SKM-1 (cell line): ENCODE results near the gene SH3RF1.
"Not testable (repeated sequence)": the region's sequence is repeated elsewhere in the genome, so short reads cannot be mapped to it uniquely, and the experiment has no call there.

Experiments
- DNase-seq: peaks from one replicate; lab custom pipeline; 2025; ENCODE audit not compliant: unreplicated experiment; lab: John Stamatoyannopoulos, UW

SH3RF1 gene

DNA sequence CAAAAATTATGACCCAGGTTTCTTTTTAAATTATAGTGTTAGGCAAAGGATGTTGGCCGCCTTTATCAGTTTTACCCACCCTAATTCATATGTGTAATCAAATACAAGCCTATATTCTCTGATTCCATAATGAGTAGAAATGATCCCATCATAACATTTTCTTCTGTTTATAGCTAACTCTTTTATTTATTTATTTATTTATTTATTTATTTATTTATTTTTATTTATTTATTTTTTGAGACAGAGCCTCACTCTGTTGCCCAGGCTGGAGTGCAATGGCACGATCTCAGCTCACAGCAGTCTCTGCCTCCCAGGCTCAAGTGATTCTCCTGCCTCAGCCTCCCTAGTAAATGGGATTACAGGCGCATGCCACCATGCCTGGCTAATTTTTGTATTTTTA is 7.1 kb upstream of the SH3RF1 start:
- not testable (repeated sequence) for DNase-seq

DNA sequence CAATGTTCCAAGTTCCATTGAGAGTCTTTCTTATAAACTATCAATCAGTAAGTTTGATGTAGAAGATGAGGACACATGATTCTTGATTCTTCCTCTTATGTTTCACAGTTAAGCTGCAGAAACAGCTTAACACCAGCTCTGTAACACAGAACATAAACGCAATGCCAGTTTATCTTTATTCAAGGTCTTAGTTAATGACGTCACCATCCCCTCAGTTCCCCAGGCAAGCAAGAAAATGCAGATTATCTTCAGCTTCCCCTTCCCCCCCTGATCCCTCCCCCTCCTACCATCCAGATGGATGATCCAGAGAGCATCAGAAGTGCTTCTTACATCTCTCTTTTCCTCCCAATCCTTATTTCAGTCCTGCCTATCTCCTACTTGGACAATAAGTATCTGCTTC is 4.4 kb upstream of the SH3RF1 start:
- DNase-seq, result no peak

DNA sequence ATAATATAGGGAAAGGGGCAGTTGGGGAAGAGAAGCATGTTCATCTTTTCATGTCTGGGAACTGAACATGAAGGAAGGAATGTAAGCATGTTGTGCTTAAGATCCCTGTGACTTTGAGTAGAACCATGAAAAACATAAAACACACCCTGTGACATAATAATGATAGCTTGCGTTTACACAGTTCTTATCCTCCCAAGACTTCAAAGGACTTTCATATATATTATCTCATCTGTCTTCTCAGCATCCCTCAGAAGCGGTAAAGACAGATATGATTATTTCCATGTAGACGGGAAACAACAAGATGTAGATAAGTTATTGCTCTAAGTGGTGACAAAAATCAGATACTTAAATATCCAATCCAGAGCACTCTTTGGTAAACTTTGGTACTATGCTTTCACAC is 3.3 kb upstream of the SH3RF1 start:
- DNase-seq, result no peak

DNA sequence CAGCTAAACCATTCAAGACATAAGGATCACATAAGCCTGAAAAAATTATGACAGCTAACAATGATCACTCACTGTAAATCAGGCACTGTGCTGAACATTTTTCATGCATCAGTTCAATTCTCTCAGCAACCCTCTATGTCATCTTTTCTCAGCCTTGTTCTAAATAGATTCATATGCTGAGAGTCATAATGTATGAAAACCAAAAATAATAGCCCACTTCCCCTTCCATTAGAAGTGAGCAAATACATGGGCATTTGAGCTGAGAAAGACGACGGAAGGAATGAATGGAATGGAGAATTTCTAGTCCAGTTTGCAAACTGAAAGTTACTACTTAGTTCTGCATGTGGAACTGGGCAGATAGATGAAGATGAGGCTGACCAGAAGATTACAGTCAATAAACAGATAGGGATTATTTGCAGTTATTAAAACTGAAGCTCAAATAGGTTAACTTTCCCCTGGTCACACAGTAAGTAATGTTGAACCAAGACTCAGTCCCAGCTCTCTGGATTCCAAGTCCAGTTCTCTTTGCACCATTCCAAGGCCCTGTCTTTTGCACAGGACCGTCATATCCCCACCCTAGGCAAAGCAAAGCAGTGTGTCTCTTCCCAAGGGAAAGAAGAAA is 1.6 kb upstream of the SH3RF1 start:
- DNase-seq, result no peak

DNA sequence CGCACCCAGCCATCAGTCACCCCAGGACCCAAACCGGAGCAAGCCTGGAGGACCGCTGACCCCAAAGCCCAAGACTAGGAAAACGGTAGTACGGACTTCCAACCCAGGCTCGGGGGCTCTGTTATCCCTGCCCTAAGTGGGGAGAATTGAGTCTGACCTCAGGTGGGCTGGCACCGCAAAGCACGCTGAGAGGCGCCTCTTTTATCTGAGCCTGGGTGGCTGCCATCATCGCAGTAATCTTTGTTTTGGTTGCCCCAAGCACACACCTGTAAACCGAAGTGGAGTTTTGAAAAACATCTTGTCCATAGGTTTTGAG is 894 bp upstream of the SH3RF1 start:
- DNase-seq, result no peak

DNA sequence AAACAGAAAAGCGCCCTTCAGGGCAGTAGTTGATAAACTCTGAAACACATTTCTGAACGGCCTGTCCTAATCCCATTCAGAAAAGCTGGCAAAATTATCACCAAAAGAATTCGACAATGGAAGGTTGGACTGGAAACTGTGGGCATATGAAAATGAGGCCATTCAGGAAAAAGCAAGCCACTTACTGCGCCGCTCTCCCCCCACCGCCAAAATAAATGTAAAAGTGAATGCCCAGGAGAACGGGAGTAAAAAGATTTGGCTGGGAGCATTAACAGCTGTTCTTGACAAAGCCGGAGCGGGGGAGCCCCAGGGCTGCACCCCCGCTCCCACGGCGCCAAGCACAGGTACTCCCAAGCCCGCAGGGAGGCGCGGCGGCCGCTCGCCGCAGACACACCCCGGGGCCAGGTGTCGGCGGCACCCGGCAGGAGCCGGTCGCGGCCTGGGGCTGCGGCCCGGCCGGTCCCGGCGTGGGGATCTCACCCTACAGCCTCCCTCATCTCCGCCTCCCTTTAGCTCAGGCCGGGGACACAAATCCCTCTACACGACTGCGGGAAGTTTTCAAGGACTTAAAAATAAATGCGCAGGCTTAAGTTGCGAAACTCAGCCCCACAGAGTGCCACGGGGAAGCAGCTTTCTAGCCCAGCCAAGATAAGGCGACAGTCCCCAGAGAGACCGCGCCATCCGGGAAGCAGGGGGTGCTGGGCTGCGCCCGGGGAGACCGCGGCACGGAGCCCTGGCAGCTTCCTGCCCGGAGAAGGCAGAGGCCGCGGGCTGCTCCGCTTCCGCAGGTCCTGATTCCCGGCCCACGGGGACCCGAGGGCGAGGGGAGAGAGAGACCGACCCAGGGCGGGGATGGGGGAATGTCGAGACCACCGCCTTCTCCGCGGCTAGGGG is 593 bp downstream of the SH3RF1 start:
- DNase-seq, result no peak

DNA sequence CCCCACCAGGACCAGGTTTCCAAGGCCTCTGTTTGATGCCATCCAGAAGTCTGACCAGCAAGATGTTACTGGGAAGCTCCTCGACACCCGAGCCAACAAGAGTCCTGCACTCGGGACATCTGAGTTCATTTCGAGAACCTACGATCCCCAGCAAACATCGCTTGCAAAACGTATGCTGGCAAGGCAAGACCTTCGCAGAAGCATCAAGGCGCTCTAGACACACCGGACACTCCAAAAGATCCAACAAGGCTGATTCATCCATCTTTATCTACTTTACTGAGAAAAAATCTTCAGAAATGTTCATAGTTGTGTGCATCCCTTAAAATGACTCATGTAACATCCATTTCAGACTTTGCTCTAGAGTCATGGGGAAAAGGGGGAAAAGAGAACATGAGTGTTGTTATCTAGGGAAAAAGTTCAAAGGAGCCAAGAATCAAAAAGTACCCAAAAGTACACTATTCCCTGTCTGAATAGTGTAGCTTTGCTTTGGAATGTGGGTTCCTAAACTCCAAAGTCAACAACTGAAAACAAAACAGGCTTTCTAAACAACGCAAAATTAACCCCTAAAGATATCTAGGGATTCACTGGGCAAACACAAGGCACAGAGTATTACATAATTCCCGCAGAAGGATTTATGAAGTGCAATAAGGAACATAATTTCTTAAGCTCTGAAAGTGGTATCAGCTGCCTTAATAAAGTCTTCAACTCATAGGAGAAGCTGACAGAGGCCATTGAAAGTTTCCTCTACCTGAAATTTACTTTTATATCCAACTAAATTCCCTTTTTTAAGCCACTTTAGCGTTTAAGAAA is 1.6 kb downstream of the SH3RF1 start:
- DNase-seq, result no peak

DNA sequence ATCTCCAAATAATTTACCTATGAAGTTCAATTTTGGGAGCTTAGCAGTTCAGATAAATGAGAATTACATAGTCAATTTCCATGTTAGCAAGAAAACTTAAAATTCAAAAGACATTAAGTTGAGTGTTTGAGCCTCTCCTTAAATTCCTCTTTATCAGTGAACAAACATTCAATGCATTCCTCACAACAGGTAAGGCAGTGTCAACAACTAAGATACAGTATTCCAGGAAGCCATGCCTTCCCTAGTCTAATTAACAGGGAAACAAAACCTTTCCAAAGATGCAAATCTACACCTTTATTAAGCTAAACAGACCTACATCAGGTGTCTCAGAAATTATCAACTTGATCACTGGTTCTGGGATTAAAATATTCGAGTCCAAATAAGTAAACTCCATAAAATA is 3.7 kb downstream of the SH3RF1 start:
- no peak for DNase-seq

DNA sequence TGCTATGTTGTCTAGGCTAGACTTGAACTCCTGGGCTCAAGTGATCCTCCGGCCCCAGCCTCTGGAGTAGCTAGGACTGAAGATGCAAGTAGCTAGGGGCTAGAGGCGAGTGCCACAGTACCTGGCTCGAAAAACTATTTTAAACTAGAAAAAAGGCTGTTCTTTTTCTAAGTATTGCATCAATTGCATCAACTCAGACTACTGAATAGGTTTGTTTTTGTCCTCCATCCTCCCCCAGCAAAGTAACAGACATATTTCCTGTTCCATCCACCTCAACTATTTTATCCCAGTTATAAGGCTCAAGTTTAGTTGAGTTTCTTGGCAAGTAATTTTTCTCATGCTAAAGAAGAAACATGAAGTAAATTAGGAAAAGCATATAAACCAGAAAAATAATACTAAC is 4.1 kb downstream of the SH3RF1 start:
- no peak for DNase-seq

DNA sequence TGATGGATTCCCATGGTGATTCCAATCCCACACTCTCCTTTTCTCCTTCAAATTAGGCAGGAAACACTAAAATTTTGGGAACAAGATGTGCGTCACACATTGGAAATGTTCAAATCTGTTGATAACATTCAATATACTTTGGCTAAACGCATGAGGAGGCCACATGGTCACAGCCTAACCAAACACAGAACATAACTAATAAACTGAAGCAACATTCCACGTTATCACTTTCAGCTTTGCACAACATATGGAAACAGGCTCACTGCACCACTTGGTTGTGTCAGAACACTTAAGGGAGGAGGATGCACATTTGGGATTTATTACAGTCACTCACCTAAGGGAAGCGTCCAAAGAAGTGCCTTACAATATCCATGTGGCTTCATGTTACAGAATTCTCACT is 4.7 kb downstream of the SH3RF1 start:
- no peak for DNase-seq

DNA sequence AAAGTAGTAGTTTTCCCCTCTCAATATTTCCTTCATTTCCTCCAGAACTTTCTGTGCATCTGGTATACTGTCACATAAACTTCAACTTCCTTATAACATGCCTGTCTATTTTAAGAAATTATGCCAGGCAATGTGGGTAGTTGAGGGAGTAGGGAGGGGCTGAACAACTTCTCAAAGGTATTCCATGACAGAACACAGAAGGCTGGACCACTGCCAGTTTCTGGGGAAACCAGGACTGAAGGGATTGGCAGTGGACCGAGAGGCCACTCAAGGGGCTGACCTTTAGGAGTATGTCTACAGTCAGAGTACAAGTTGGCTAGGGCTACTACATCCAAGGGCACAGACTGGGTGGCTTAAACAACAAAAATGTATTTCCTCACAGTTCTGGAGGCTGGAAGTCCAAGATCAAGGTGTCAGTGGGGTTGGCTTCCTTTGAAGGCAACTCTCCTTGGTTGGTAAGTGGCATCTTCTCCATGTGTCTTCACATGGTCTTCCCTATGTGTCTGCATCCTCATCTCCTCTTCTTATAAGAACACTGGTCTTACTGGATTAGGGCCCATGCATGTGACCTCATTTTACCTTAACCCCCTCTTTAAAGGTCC is 6.9 kb downstream of the SH3RF1 start:
- DNase-seq, result no peak

DNA sequence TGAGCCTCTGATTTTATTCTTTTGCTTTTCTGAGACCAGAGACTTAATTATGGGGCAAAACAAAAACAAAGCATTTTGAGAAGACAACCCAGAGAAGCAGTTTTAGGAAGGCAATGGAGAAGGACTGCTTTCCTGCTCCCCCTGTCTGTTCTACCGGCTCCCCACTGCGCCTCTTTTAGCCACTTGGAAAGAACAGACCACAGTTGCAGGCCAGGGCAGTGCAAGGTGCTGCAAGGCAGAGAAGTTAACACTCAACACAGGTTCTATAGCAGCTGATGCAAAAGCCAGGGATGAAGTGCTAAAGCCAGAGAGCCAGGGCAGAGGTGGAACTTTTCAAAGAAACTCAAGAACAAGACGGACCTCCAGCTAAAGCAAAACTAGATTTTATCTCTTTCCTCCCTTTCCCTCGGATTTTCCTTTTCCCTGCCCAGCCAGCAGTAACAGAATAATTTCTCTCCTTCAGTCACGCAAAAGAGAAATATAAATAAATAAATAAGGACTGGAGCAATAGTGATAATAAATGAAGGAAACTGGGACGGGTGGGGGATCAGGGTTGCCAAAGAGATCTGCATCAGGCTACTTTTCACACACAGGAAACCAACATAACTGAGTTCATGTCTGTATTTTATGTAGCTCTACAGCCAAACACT is 10.4 kb downstream of the SH3RF1 start:
- DNase-seq, result no peak

DNA sequence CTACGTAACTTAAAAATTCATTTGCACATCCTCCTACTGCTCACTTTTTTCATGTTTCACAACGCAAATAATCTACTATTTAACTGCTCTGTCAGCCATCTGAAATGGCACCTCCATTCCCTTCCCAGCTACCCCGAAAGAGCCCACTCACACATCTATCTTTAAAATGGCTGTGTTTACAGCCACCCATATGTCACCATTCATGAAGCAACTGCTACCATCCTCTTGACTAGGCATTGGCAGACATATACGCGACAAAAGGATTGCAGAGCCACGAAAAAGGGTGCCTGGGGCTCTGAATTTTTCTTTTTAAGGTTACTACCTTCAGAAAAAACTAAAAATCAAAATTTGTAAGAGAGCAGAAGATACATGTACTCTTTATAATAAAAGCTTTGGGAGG is 11.5 kb downstream of the SH3RF1 start:
- no peak for DNase-seq

DNA sequence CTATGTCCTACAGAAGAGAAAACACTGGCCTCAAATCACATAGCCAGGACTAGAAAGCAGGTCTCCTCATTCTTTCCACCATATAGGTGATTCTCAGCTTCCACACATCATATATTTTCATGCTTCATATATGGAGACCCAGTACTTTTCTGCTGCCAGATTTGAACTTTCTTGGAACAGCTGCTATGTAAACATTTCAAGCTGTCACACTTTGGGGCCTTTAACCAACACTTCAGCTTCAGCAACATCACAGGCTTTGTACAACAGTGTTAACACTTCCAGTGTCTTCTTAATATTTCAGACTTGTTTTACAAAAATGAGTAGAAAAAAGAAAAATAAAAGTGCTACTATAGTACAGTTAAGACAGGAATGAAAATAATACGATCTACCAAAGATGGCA is 12.6 kb downstream of the SH3RF1 start:
- DNase-seq, result no peak

DNA sequence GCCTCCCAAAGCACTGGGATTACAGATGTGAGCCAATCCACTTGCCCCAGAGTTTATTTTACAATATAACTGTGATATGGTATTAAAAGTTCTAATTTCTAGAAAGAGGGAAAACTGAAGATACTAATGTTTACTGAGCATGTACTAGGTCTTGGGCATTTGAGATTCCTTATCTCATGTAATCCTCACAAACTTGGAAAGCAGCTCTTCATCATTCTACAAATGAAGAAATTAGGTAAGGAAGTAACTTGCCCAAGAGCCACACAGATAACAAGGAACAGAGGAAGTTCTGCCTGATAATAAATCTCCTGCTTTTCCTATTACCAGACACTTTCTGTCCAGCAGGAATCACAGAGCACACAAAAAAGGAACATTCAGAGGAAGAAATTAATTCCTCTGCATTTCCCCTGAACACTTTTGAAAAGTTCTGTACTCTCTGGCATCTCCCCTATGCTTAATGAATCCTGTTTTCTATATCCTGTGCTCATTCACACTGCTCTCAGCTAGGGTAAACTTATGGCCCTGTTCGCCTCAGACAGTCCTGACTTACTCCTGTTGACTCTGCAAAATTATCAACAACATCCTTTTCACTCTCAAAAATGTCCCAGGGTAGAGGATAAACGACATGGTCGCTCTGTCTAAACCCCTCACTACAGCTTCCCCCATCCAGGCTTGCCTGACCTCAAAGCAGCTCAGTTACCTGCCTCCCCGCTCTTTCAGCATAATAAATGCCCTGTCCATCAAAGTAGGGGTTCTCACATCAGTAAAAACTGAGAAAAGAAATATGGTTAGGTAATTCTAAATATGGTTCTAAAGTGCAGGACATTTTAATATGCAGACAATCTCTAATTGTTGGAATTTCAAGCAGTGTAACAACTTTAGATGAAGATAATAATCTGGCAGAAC is 13.6 kb downstream of the SH3RF1 start:
- no peak for DNase-seq

DNA sequence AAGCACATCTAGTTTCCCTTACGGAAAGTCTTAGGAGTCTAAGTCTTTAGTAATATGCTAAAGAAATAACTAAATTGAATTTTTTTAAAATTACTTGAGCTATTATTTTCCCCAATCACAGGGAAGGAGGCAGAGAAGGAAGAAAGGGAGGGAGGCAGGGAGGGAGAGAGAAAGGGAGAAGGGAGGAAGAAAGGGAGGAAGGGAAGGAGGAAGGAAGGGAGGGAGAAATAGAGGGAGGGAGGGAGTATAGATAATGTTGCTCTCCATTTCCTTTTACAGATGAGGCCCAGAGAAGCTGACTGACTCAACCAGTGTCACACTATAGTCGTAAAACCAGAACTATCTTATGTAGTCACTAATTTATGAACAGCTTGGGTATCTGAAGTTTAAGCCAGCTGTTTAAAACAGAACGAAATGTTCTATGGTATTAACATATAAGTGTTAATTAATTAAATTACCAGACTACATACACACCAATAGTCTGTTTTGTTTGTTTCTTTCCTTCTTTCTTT is 14.6 kb downstream of the SH3RF1 start:
- no peak for DNase-seq

DNA sequence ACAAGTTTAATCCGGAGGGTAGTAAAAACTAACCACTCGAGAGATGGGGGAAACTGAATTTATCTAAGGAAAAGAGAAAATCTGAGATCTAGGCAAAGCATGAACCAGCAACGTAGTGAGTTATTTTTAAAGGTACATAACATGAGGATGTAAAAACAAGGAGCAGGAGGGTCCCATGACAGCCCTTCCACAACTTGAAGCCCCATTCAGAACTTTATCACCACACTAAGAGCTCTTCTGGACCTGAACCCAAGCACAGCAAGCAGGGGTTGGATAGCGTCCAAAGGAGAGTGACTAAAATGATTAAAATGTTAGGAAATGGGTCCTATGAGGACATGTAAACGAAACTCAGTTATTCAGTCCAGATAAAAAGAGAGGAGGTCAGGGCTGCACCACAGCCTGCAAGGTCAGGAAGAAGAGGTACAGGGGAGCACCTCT is 16.2 kb downstream of the SH3RF1 start:
- DNase-seq, result no peak

DNA sequence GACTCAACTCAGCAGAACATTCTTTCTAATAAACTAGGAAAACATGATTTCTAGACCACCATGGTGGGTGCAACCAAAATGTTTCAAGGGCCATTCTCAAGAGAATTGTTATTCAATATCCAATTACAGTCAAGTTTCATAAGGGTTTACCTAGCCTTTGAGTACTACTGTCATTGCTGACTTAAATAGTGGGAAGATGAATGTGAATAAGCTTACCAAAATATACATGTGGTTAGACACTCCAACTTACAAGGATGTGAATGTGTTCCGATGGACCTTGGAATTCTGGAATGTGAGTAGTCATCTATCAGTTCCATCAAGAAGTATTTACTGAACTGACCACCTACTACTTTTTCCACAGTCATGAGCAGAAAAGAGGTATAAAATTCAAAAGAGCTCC is 16.9 kb downstream of the SH3RF1 start:
- DNase-seq, result no peak

DNA sequence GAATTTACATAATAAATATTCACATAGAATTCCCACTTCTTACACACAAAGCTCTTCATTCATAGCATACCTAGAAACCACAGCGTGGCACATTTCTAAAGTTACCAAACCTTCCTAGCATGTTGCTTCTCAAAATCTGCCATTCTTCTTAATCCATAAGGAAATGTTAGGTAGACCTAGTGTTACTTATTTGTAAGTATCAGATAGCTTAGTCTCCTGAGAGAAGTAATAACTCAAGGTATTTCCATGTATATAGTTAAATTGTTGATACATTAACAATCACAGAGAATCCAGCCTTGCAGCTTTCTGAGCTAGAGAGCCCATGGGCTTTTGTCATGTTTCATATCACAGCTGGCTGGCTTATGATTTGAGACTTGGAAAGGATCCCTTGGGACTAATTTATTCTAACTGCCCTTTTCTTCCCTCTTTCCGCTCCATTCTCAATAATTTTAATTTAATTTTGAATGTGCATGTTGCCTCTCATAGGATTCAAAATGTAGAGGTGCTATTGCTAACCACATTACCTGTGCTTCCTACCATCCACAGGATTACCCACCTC is 17.6 kb downstream of the SH3RF1 start:
- DNase-seq, result no peak
